NCI-H1048 (cell line): Measurements from ENCODE around the gene SPC25.
"Not testable (repeated sequence)": the region's sequence is repeated elsewhere in the genome, so short reads cannot be mapped to it uniquely, and the experiment has no call there.

Experiments
- DNase-seq: peaks from one replicate; lab custom pipeline; 2025; lab: John Stamatoyannopoulos, UW

Gene SPC25

DNA sequence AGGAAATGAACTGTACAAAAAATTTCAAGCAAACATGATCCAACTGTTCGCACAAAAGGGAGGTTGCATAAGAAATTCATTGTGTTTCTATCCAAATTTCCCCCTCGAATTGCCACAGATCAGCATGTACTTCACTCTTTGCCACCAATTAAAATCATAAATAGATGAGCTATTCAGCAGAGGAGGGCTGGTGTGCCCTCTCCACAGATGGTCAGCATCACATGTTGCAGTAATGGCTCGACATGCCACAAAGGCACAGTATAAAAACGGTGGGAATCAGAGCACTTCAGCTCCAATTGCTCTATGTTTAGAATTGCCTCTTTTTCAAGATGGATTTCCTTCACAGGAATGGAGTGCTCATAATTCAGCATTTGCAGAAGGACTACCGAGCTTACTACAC lies 10.8 kb upstream of the SPC25 start, which contains the start of gene G6PC2:
Gene G6PC2 (plus strand): TSS at position 289 of the 400 bp plus-strand sequence. CDS start 41 bp downstream, at position 330.
- no peak for DNase-seq

DNA sequence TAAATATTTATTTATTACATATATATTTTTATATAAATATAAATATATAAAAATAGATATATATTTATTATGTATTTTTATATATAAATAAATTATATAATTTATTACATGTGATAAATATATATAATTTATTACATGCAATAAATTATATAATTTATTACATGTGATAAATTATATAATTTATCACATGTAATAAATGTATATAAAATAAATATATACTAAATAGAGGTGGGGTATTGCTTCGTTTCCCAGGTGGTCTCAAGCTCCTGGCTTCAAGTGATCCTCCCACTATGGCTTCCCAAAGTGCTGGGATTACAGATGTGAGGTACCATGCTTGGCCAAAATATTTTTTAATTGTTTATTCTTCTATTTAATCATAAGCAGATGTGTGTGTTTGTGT lies 7.2 kb upstream of the SPC25 start:
- DNase-seq, result no peak

DNA sequence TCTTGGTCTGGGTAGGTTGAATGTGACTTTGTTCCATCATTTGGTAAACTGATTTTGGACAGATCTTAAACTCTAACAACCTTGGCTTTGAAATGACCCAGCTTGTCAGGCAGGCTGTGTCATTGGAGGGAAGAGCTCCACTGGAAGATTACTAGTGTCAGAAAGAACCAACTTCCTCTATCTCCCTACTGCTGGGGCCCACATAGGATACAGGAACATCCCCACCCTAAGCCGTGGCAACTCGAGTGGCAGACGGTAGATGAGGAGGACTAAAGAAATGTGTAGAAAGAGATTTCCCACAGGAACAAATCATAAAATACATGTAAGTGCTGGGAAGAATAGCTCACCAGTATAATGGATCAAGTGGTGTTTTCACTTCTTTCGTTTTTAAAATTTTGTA lies 6.6 kb upstream of the SPC25 start:
- no peak for DNase-seq

DNA sequence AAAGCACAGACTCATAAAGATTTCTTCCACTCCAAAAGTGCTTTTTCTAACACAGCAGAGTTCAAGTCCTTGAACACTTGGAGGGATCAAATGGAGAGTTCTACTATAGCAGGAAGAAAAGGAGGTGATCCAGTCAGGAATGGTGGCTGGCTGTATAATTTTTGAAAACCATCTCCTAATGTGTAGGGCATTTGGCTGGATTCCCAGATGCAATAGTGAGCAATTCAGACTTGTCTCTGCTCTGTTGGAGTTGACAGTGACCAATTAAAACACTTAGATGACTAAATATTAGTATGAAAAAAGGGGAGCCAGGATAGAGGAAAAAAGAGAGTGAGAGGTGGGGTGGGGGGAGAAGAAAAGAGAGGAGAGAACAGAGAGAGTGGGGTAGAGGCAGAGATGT lies 5.5 kb upstream of the SPC25 start:
- no peak for DNase-seq

DNA sequence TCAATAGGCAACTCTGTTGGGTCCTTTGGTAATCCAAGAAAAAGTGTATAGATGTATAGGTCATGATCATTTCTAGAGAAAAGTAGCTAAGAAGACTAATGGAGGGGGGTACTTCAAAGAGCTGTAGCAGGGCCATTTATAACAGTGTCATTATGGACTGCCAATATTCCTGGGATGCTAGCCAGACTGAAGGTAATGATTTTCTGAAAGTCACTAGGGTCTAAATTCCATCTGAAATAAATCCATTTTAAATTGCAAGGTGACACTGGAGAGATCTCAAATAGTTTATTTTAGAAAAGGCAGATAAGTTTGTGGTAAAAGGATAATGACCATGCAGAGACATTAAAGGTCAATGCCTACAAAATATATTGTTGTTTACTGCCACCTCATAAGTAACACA lies 4.5 kb upstream of the SPC25 start:
- no peak for DNase-seq

DNA sequence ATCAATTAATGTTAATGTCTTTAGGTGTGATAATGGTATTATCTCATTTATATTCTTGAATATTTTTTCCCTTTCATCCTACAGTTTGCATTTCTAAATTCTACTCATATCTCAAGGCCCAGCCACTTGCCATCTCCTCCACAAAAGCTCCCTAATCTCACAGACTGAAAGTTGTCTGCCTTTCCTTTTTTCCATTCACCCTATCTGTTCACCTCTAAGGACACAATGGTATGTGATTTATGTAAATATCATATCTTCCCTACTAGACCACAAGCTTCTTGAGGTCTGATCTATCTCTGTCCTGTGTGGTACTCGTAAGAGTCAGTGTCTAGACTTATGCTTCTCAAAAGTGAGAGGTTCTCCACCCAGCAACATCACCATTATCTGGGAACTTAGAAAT lies 3.9 kb upstream of the SPC25 start:
- no peak for DNase-seq

DNA sequence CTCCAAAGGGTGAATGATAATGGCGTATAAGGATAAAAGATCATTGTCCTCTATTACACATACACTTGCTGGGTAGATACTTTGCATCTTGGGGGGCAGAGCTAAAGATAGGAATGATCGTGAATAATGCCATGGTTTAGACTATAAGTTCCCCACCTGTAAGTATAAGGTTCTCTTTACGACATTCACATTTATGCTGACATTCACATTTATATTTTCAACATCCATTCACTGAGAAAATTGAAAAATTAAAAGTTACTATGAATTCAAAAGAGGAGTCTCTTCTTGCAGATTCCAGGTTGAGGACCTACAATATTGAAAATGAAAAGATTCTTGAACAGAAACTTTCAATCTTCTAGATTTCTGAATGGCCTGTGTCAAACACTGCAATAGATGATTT lies 2.1 kb upstream of the SPC25 start:
- no peak for DNase-seq

DNA sequence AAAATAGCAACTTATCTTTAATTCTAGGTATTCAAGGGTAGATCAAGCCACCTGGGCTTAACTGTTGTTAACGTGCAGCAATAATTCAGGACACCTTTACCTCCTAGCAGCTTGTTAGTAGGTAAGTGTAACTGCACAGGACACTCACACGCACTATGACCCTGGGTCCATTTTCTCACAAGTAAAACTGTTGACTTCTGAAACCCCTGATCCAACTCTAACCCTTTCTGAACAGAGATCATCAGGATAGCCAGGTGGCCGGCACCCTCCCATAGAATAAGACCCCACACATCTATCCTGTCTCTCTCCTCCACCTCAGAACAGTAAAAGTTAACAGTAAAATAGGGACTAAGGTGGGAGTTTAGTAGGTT lies 610 bp downstream of the SPC25 start:
- no peak for DNase-seq

DNA sequence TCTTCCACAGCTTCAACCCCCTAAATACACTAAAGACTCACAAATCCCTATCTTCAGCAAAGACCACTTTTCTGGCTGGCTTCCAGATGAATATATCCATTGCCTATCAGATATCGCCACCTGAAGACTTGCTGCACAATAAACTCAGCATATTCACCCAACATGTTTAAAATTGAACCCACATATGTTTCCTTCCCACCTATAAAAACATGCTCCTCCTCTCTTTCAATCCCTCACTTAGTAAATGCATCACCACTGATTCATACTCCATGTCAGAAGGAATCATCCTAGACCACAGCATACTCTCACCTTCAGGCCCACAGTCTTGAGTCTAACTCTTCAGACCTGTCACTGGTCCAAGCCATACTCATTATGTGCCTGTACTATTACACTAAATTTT lies 5.3 kb downstream of the SPC25 start:
- DNase-seq, result no peak

DNA sequence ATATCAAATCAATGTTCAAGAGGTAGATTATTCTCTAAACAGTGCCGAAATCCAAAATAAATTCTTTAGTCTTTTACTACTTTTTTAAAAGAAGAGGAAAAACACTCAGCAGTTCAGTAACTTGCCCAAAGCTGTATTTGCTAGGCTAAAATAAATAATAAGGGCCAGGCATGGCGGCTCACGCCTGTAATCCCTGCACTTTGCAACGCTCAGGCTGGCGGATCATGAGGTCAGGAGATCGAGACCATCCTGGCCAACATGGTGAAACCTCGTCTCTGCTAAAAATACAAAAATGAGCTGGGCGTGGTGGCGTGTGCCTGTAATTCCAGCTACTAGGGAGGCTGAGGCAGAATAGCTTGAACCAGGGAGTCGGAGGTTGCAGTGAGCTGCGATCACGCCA lies 8.1 kb downstream of the SPC25 start:
- not testable (repeated sequence) for DNase-seq

DNA sequence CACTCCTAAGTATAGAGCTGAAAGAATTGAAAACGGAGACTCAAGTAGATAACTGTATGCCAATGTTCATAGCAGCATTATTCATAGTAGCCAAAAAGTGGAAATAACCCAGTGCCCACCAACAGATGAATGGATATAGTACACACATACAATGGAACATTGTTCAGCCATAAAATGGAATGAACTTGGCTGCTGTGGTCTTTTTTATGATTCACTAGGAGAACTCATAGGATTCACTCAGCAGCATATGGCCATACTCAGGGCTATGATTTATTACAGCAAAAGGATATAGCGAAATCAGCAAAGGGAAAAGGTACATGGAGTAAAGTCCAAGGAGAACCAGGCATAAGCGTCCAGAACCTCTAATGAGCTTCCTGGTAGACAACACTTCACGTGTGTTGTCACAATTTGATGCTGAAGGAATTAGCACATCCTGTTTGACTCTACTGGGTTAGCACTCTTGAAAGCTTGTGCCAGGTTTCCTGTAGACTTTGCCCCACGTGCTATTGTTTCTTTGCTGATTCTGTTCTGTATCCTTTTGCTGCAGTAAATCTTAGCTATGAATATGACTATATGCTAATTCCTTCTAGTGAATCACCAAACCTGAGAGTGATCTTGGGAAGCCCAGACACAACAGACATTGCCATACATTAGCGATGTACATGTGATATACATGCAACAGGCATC lies 15.7 kb downstream of the SPC25 start:
- DNase-seq, result no peak

DNA sequence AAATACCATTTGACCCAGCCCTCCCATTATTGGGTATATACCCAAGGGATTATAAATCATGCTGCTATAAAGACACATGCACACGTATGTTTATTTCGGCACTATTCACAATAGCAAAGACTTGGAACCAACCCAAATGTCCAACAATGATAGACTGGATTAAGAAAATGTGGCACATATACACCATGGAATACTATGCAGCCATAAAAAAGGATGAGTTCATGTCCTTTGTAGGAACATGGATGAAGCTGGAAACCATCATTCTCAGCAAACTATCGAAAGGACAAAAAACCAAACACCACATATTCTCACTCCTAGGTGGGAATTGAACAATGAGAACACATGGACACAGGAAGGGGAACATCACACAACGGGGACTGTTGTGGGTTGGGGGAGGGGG lies 19.4 kb downstream of the SPC25 start:
- DNase-seq, result not testable (repeated sequence)

DNA sequence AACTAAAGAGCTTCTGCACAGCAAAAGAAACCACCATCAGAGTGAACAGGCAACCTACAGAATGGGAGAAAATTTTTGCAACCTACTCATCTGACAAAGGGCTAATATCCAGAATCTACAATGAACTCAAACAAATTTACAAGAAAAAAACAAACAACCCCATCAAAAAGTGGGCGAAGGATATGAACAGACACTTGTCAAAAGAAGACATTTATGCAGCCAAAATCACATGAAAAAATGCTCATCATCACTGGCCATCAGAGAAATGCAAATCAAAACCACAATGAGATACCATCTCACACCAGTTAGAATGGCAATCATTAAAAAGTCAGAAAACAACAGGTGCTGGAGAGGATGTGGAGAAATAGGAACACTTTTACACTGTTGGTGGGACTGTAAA lies 19.9 kb downstream of the SPC25 start:
- DNase-seq, result not testable (repeated sequence)

DNA sequence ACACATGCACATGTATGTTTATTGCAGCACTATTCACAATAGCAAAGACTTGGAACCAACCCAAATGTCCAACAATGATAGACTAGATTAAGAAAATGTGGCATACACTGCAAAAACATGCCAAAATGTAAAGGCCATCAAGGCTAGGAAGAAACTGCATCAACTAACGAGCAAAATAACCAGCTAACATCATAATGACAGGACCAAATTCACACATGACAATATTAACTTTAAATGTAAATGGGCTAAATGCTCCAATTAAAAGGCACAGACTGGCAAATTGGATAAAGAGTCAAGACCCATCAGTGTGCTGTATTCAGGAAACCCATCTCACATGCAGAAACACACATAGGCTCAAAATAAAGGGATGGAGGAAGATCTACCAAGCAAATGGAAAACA lies 23.1 kb downstream of the SPC25 start:
- DNase-seq, result not testable (repeated sequence)

DNA sequence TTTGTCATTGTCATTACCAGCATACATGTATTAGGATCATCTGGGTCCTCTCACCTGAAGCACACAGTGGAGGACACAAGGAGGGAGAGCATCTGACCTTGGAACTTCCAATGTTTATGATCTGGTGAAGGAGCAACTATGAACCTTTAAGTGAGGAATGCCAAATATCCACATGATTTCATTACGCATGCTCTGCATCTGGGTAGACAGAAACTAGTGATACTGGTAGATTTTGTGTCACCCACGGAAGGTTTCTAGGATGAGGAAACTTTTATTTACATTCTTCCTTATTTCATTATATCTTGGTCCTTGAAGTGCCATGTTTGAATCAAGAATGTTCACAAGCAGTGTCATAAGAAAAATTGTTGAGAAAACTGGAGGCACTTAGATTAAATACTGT lies 32.1 kb downstream of the SPC25 start:
- no peak for DNase-seq

DNA sequence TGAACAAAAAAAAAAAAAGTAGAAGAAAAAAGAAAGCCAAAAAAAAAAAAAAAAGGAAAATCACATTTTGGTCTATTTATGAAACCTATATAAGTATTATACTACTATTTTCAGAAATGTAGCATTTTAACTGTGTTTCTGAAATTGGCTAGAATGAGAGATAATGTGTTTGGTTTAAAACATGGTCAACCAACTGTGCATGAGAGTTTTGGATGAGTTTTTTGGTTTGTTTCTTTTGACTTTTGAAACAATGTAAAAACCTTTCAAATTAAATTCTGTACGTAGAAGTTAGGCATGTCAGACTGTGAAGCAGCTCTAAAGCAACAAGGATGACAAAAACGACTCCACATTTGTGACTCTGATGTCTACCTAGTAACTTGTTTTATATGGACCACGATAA lies 34.6 kb downstream of the SPC25 start:
- DNase-seq, result no peak

DNA sequence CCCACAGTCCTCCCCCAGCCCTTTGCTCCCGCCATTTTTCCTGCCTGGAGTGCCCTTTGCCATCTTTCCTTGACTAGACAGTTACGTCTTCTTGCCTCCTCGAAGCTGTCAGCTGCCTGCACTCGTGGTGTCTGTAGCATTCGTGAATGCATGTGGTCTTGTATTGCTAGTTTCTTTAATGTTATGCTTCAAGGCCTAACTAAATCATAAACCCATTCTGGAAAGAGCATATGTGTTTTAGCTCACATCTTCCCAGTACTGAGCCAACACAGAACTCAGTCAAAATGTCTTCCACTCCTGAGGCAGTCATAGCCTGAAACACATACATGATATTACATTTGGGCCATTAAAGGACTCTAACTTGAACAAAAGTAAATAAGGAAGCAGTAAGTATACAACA lies 35.6 kb downstream of the SPC25 start:
- DNase-seq, result no peak

DNA sequence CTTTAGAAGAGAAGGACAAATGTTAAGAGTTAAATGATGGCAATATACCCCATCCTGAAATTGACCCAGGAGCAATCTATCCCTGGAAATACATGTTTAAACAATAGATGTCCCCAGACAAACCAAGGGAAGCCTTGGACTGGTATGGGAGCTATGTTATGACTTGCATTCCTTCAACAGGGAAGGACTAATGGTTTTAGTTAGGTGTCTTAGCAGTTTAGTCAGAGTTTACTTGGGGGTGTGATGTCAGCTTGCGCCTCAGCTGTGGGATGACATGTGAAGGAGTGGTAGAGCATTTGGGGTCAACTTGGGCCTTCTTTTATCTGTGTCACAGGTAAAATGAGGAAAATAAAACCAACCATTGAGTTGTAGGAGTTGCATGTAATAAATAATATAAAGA lies 36.8 kb downstream of the SPC25 start:
- no peak for DNase-seq

DNA sequence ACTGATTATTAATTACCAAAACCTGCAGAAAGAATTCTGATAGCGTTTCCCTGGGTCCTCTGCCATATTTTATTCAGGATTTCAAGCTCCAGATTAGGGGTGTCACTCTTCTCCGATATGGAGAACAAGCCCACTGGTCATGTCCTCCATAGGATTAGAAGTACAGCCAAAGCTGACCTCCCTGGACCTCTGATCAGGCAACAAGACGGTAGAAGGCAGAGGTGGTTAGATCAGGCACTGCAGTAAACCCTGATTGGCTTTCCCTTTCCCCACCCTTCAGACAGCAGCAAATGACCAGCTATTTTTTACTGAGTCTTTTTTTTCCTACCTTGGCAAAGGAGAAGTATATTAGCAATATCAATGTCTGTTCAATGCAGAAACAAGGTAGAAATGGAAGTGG lies 37.7 kb downstream of the SPC25 start:
- DNase-seq, result no peak

DNA sequence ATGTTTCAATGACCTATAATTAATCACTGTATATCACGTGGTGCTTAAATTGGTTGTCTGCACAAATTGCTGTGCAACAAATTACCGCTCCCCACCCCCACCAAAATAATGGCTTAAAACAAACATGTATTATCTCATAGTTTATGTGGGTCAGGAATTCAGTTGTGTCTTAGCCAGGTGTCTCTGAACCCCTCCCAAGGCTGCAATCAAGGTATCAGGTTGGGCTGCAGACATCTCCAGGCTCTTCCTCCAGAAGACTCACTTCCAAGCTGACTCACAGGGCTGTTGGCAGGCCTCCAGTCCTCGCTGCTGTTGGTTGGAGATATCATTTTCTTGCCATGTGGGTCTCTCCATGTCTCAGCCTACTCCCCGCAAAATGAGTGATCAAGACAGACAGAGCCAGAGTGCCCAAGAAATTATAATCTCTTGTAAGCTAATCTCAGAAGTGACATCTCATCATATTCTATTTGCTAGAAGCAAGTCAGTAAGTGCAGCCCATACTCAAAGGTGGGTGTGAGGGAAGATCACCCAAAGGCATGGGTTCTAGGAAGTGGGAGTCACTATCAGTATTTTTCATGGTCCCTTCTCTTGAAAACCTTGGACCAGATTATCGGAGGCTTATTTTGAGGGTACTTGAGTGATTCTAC lies 38.4 kb downstream of the SPC25 start:
- no peak for DNase-seq

DNA sequence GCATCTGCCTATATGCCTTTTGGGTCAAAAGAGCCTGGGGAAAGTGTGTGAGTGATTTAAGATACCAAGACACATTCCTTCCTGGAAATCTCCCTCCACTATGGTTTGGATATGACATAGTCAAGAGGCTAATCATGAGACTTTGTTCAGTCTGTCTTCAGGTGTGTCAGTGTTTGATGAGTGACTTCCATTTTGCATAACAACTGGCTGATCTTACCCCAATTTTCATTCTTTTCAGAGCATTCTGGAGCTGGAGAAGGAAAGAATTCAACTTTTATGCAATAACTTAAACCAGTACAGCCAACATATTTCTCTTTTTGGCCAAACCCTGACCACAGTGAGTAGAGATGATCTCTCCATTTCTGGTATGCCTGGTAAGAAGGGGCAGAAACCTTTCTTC lies 39.4 kb downstream of the SPC25 start:
- no peak for DNase-seq

DNA sequence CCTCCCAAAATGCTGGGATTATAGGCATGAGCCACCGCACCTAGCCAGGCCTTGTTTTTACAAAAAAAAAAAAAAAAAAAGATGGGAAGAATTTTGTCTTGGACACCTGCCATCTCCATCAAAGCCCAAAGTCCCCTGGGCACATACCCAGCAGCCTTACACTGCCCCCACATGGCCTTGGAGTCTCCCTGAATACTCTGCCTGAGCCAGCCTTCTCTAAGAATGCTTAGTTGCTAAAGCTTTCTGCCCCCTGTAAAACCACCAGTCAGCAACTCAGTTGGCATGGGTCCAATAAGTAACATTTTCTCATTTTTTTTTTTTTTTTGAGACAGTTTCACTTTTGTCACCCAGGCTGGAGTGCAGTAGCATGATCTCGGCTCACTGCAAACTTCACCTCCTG lies 40.6 kb downstream of the SPC25 start:
- DNase-seq, result no peak

DNA sequence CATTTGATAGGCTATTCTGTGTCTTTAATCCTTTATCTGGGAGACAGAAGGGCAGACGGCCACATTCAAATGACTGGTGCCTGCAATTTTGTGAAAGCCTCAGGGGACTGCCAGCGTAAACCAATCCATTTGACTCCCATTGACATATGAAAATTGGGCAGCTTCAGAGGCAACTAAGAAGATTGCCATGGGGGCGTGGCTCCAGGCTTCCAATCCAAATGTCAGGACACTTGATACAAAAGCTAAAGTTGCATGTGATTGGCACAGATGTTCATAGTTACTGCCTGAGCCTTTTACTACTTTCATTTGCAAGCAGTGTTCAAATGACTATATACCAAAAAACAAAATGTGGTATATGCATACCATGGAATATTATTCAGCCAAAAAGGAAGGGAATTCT lies 42.0 kb downstream of the SPC25 start:
- DNase-seq, result peak; percentile 90

DNA sequence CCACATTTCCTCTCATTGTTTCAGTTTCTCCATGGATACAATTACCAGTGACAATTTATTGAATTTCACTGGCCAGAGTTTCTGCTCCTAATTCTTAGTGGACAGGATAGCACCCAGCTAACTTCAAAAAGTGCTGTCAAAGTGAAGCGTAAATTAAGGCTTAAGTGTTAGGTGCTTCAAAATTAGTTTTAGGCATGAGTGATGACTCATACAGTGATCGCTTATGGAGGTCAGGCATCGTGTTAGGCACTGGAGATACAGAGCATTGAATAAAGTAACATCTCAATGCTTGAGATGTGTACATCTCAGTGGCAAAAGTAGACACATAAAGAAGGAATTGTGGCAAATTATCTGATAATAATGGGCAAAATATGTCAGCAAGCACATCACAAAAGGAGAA lies 47.0 kb downstream of the SPC25 start:
- DNase-seq, result no peak
